UCSD-AML1 (cell line): ENCODE measurements around the gene CDKL4.
"Not testable (repeated sequence)": the region's sequence is repeated elsewhere in the genome, so short reads cannot be mapped to it uniquely, and the experiment has no call there.

Source experiments
- DNase-seq: peaks from one replicate; lab custom pipeline; 2025; ENCODE audit not compliant: unreplicated experiment; lab: John Stamatoyannopoulos, UW

The CDKL4 gene

GRCh38 chr2:39179974-39180960, 63.5 kb downstream of the CDKL4 start:
- DNase-seq = no peak

GRCh38 chr2:39178756-39179155, 65.0 kb downstream of the CDKL4 start:
- no peak for DNase-seq

GRCh38 chr2:39176997-39177396, 66.8 kb downstream of the CDKL4 start:
- DNase-seq = no peak

- no peak for DNase-seq
These were observed 68.6 kb downstream of the CDKL4 start for GRCh38 chr2:39175026-39175812.

- DNase-seq = no peak
These were observed 69.7 kb downstream of the CDKL4 start for GRCh38 chr2:39174022-39174421.

GRCh38 chr2:39172047-39172706, 71.6 kb downstream of the CDKL4 start:
- not testable (repeated sequence) for DNase-seq

GRCh38 chr2:39171621-39172020, 72.1 kb downstream of the CDKL4 start:
- DNase-seq = no peak

GRCh38 chr2:39164089-39164488, 79.7 kb downstream of the CDKL4 start:
- no peak for DNase-seq

GRCh38 chr2:39160982-39161381, 82.8 kb downstream of the CDKL4 start:
- no peak for DNase-seq

GRCh38 chr2:39159283-39159682, 84.5 kb downstream of the CDKL4 start:
- DNase-seq = no peak

GRCh38 chr2:39158351-39158750, 85.4 kb downstream of the CDKL4 start:
- no peak for DNase-seq

- no peak for DNase-seq
These were observed 86.9 kb downstream of the CDKL4 start for GRCh38 chr2:39156846-39157245.

- no peak for DNase-seq
These were observed 87.7 kb downstream of the CDKL4 start for GRCh38 chr2:39156107-39156506.

- not testable (repeated sequence) for DNase-seq
These were observed 88.2 kb downstream of the CDKL4 start for GRCh38 chr2:39155573-39155972.

GRCh38 chr2:39154944-39155343, 88.8 kb downstream of the CDKL4 start:
- DNase-seq = no peak

- no peak for DNase-seq
These were observed 90.5 kb downstream of the CDKL4 start for GRCh38 chr2:39153312-39153711.

- no peak for DNase-seq
These were observed 91.3 kb downstream of the CDKL4 start for GRCh38 chr2:39152504-39152903.

GRCh38 chr2:39150890-39151497, 92.8 kb downstream of the CDKL4 start:
- no peak for DNase-seq

GRCh38 chr2:39150102-39150562, 93.6 kb downstream of the CDKL4 start:
- no peak for DNase-seq

- no peak for DNase-seq
These were observed 97.1 kb downstream of the CDKL4 start for GRCh38 chr2:39146630-39147029.

GRCh38 chr2:39145906-39146421, 97.8 kb downstream of the CDKL4 start:
- DNase-seq = no peak
